Activated CD8-positive, alpha-beta memory T cell treated with anti-CD3 and anti-CD28 coated beads, Interleukin-2, amount 10 ng/mL, durations not matched to agents 7 days and 5 days (primary cell): Measurements from ENCODE around the gene OPRM1. TPM values are rescaled to one million over a fixed set of nuclear protein-coding genes. Genes with fewer than 3 reads are reported as not detected.
"Not testable (repeated sequence)": the region's sequence is repeated elsewhere in the genome, so short reads cannot be mapped to it uniquely, and the experiment has no call there.

ENCODE experiments used
- ATAC-seq: fragments of 150-1000 bp; cut with Tn5 transposase; one replicate; pipeline ENCODE4 v1.10.0; 2021; ENCODE audit warnings: moderate library complexity
- CTCF ChIA-PET: fragments of 350-600 bp; sonication (Branson Sonifier 250); formaldehyde crosslinking; loops from one replicate; lab custom pipeline; 2021; ENCODE audit warnings: antibody characterized with exemption; lab: Charles Lee
- DNase-seq: peaks from one replicate; pipeline ENCODE4 v3.0.0-alpha.2; 2020
- H3K27ac Mint-ChIP-seq: one replicate; pipeline ENCODE4 v1.8.0; 2021; ENCODE audit warnings: mild to moderate bottlenecking, mixed read lengths
- H3K27me3 Mint-ChIP-seq: one replicate; pipeline ENCODE4 v1.8.0; 2021; ENCODE audit warnings: mixed read lengths
- H3K36me3 Mint-ChIP-seq: one replicate; pipeline ENCODE4 v1.8.0; 2021; ENCODE audit warnings: mild to moderate bottlenecking, mixed read lengths
- H3K4me1 Mint-ChIP-seq: one replicate; pipeline ENCODE4 v1.8.0; 2021; ENCODE audit warnings: mixed read lengths
- H3K4me3 Mint-ChIP-seq: one replicate; pipeline ENCODE4 v1.8.0; 2021; ENCODE audit warnings: mild to moderate bottlenecking, moderate library complexity, mixed read lengths
- H3K9me3 Mint-ChIP-seq: one replicate; pipeline ENCODE4 v1.8.0; 2022; ENCODE audit warnings: low read depth, mixed read lengths
- total RNA-seq, 2 experiments: library from RNA; stranded (reverse); gene quantifications; one replicate each; pipeline ENCODE4 v1.2.3, GENCODE V29; 2021

OPRM1 gene
- total RNA-seq, 2 experiments from 2014 or later = not detected

- CTCF ChIA-PET = no interaction called here
- H3K36me3 Mint-ChIP-seq = no peaks in the 10 kb centered on the region
- peaks cover 2% of the 10 kb centered on the region for H3K9me3 Mint-ChIP-seq
- no peak overlapping the region for H3K4me3 Mint-ChIP-seq
- no peaks in the 10 kb centered on the region for H3K4me1 Mint-ChIP-seq
- no peak for DNase-seq
- ATAC-seq = no peak
- H3K27me3 Mint-ChIP-seq = no peaks in the 10 kb centered on the region
- no peak overlapping the region for H3K27ac Mint-ChIP-seq
These were observed 18.1 kb downstream of the OPRM1 start for GRCh38 chr6:154057098-154057497.

- Mint-ChIP-seq H3K27me3 (no peaks in the 10 kb centered on the region), H3K27ac (no peak overlapping the region), H3K36me3 (no peaks in the 10 kb centered on the region), H3K4me1 (no peaks in the 10 kb centered on the region), H3K9me3 (peaks cover 2% of the 10 kb centered on the region), H3K4me3 (no peak overlapping the region)
- ATAC-seq (no peak), DNase-seq (no peak)
- CTCF ChIA-PET = no interaction called here
These were observed 20.1 kb downstream of the OPRM1 start for GRCh38 chr6:154058963-154059680.

- Mint-ChIP-seq H3K4me3 (no peak overlapping the region), H3K27me3 (no peaks in the 10 kb centered on the region), H3K9me3 (peaks cover 2% of the 10 kb centered on the region), H3K27ac (no peak overlapping the region), H3K4me1 (no peaks in the 10 kb centered on the region), H3K36me3 (no peaks in the 10 kb centered on the region)
- ATAC-seq (no peak), DNase-seq (no peak)
- CTCF ChIA-PET = no interaction called here
These were observed 21.0 kb downstream of the OPRM1 start for GRCh38 chr6:154060076-154060475.

GRCh38 chr6:154070041-154070440 lies 31.0 kb downstream of the OPRM1 start:
- Mint-ChIP-seq H3K27ac (no peak overlapping the region), H3K4me3 (no peak overlapping the region), H3K27me3 (peaks cover 3% of the 10 kb centered on the region), H3K4me1 (no peaks in the 10 kb centered on the region), H3K9me3 (no peaks in the 10 kb centered on the region), H3K36me3 (no peaks in the 10 kb centered on the region)
- DNase-seq = no peak
- no peak for ATAC-seq
- CTCF ChIA-PET = no interaction called here

GRCh38 chr6:154070657-154071056 lies 31.6 kb downstream of the OPRM1 start:
- no peaks in the 10 kb centered on the region for H3K36me3 Mint-ChIP-seq
- no peak overlapping the region for H3K4me3 Mint-ChIP-seq
- no peaks in the 10 kb centered on the region for H3K4me1 Mint-ChIP-seq
- DNase-seq = no peak
- ATAC-seq = no peak
- H3K27me3 Mint-ChIP-seq = peaks cover 3% of the 10 kb centered on the region
- H3K9me3 Mint-ChIP-seq = no peaks in the 10 kb centered on the region
- CTCF ChIA-PET = no interaction called here
- no peak overlapping the region for H3K27ac Mint-ChIP-seq

GRCh38 chr6:154071236-154071635 lies 32.2 kb downstream of the OPRM1 start:
- Mint-ChIP-seq H3K27ac (no peak overlapping the region), H3K9me3 (no peaks in the 10 kb centered on the region), H3K36me3 (no peaks in the 10 kb centered on the region), H3K4me3 (no peak overlapping the region), H3K4me1 (no peaks in the 10 kb centered on the region), H3K27me3 (peaks cover 3% of the 10 kb centered on the region)
- DNase-seq = no peak
- CTCF ChIA-PET = no interaction called here
- ATAC-seq = no peak

GRCh38 chr6:154071711-154072110 lies 32.7 kb downstream of the OPRM1 start:
- no peaks in the 10 kb centered on the region for H3K36me3 Mint-ChIP-seq
- H3K4me3 Mint-ChIP-seq = no peak overlapping the region
- no peak for DNase-seq
- peaks cover 3% of the 10 kb centered on the region for H3K27me3 Mint-ChIP-seq
- no peak for ATAC-seq
- H3K4me1 Mint-ChIP-seq = no peaks in the 10 kb centered on the region
- CTCF ChIA-PET = no interaction called here
- H3K27ac Mint-ChIP-seq = no peak overlapping the region
- no peaks in the 10 kb centered on the region for H3K9me3 Mint-ChIP-seq

- H3K4me3 Mint-ChIP-seq, ATAC-seq, H3K36me3 Mint-ChIP-seq, H3K4me1 Mint-ChIP-seq, H3K27me3 Mint-ChIP-seq, H3K27ac Mint-ChIP-seq, H3K9me3 Mint-ChIP-seq, CTCF ChIA-PET, DNase-seq: not testable (repeated sequence)
These were observed 39.6 kb downstream of the OPRM1 start for GRCh38 chr6:154078596-154078995.

- Mint-ChIP-seq H3K9me3 (no peaks in the 10 kb centered on the region), H3K4me3 (no peak overlapping the region), H3K36me3 (no peaks in the 10 kb centered on the region), H3K27ac (no peak overlapping the region), H3K4me1 (no peaks in the 10 kb centered on the region), H3K27me3 (no peaks in the 10 kb centered on the region)
- ATAC-seq = no peak
- no peak for DNase-seq
- CTCF ChIA-PET = no interaction called here
These were observed 41.6 kb downstream of the OPRM1 start for GRCh38 chr6:154080461-154081189.

- H3K4me1 Mint-ChIP-seq = no peaks in the 10 kb centered on the region
- no peaks in the 10 kb centered on the region for H3K9me3 Mint-ChIP-seq
- no peaks in the 10 kb centered on the region for H3K36me3 Mint-ChIP-seq
- CTCF ChIA-PET = no interaction called here
- no peak overlapping the region for H3K27ac Mint-ChIP-seq
- no peaks in the 10 kb centered on the region for H3K27me3 Mint-ChIP-seq
- H3K4me3 Mint-ChIP-seq = no peak overlapping the region
- ATAC-seq (no peak), DNase-seq (no peak)
These were observed 47.5 kb downstream of the OPRM1 start for GRCh38 chr6:154086510-154086909.

- no peaks in the 10 kb centered on the region for H3K36me3 Mint-ChIP-seq
- H3K4me3 Mint-ChIP-seq = no peak overlapping the region
- H3K9me3 Mint-ChIP-seq = no peaks in the 10 kb centered on the region
- ATAC-seq (no peak), DNase-seq (no peak)
- CTCF ChIA-PET = no interaction called here
- no peaks in the 10 kb centered on the region for H3K27me3 Mint-ChIP-seq
- H3K27ac Mint-ChIP-seq = no peak overlapping the region
- no peaks in the 10 kb centered on the region for H3K4me1 Mint-ChIP-seq
These were observed 53.4 kb downstream of the OPRM1 start for GRCh38 chr6:154092326-154092962.

- Mint-ChIP-seq H3K27me3 (no peaks in the 10 kb centered on the region), H3K9me3 (no peaks in the 10 kb centered on the region), H3K36me3 (no peaks in the 10 kb centered on the region), H3K4me1 (no peaks in the 10 kb centered on the region), H3K27ac (no peak overlapping the region), H3K4me3 (no peak overlapping the region)
- ATAC-seq (no peak), DNase-seq (no peak)
- CTCF ChIA-PET = no interaction called here
These were observed 54.4 kb downstream of the OPRM1 start for GRCh38 chr6:154093231-154094044.

- no peak overlapping the region for H3K4me3 Mint-ChIP-seq
- no peaks in the 10 kb centered on the region for H3K27me3 Mint-ChIP-seq
- H3K36me3 Mint-ChIP-seq = no peaks in the 10 kb centered on the region
- CTCF ChIA-PET = interaction anchor here (0.6 kb wide), 1 partner anchor 404 kb away, joined by 3 read pairs; no protein-coding TSS in a partner anchor
- no peaks in the 10 kb centered on the region for H3K4me1 Mint-ChIP-seq
- ATAC-seq (no peak), DNase-seq (no peak)
- H3K9me3 Mint-ChIP-seq = no peaks in the 10 kb centered on the region
- H3K27ac Mint-ChIP-seq = no peak overlapping the region
These were observed 56.5 kb downstream of the OPRM1 start for GRCh38 chr6:154095571-154095970.
